H1 (cell line): ENCODE results near the gene DNMT1. TPM values are rescaled to one million over a fixed set of nuclear protein-coding genes. Genes with fewer than 3 reads are reported as not detected.

Experiments
- CTCF ChIA-PET: fragments of 300-600 bp; sonication (Branson Sonifier 250); formaldehyde crosslinking; loops from one replicate; lab custom pipeline; 2021; ENCODE audit not compliant: partially characterized antibody; lab: Charles Lee
- POLR2A ChIA-PET: fragments of 300-600 bp; sonication (Branson Sonifier 250); formaldehyde crosslinking; loops from one replicate; lab custom pipeline; 2021; ENCODE audit warnings: inconsistent platforms; ENCODE audit not compliant: partially characterized antibody; lab: Charles Lee
- DNase-seq, 2 experiments: peaks; one replicate each; pipeline versions ENCODE4 v3.0.0 to v3.0.0-alpha.2; 2010 to 2022; ENCODE audit warnings: low spot score in 2 of 2, low read depth in 1 of 2, mixed read lengths in 1 of 2
- FAIRE-seq: peaks from 2 replicates; lab custom pipeline; 2011; peaks lifted over from hg19 to GRCh38; lab: Jason Lieb, UNC
- H2AFZ ChIP-seq: 2 replicates; pipeline ENCODE4 v1.8.1; 2012; ENCODE audit warnings: low read length, inconsistent platforms
- H2AK5ac ChIP-seq: 2 replicates; pipeline ENCODE4 v1.6.1; 2013; ENCODE audit warnings: low read depth, low read length
- H2BK120ac ChIP-seq: replicated peaks from 2 replicates; pipeline ENCODE3; 2013; ENCODE audit warnings: low read depth, low read length, inconsistent platforms
- H2BK12ac ChIP-seq: 2 replicates; pipeline ENCODE4 v1.6.1; 2013; ENCODE audit warnings: low read depth, low read length
- H2BK15ac ChIP-seq: 2 replicates; pipeline ENCODE4 v1.6.1; 2013; ENCODE audit warnings: low read length
- H2BK20ac ChIP-seq: 2 replicates; pipeline ENCODE4 v1.6.1; 2013; ENCODE audit warnings: low read length
- H2BK5ac ChIP-seq: 2 replicates; pipeline ENCODE4 v1.6.1; 2013; ENCODE audit warnings: low read depth, low read length
- H3K14ac ChIP-seq: 2 replicates; pipeline ENCODE4 v1.6.1; 2013; ENCODE audit warnings: inconsistent platforms; ENCODE audit not compliant: insufficient read length
- H3K18ac ChIP-seq: 2 replicates; pipeline ENCODE4 v1.6.1; 2013; ENCODE audit warnings: low read length; ENCODE audit errors: extremely low read depth
- H3K23ac ChIP-seq: 2 replicates; pipeline ENCODE4 v1.6.1; 2013; ENCODE audit warnings: inconsistent platforms; ENCODE audit not compliant: insufficient read length
- H3K23me2 ChIP-seq: 2 replicates; pipeline ENCODE4 v1.6.1; 2013; ENCODE audit warnings: low read depth, low read length
- H3K27ac ChIP-seq: 2 replicates; pipeline ENCODE4 v1.6.1; 2011; ENCODE audit warnings: low read depth, low read length, inconsistent platforms
- H3K27me3 ChIP-seq, 4 experiments: replicated peaks in 1 of 4; 1 replicate in 1 of 4; 2 replicates in 3 of 4; pipeline versions ENCODE4 v1.6.1 to v1.8.1; 2011 to 2013; ENCODE audit warnings: low read length in 3 of 4, mild to moderate bottlenecking in 3 of 4, inconsistent platforms in 2 of 4, mixed read lengths in 2 of 4, moderate library complexity in 1 of 4; ENCODE audit not compliant: control insufficient read depth in 3 of 4, insufficient read depth in 3 of 4; ENCODE audit errors: extremely low read depth in 1 of 4
- H3K36me3 ChIP-seq, 4 experiments: 2 replicates each; pipeline versions ENCODE4 v1.6.1 to v1.8.1; 2011 to 2013; ENCODE audit warnings: mild to moderate bottlenecking in 4 of 4, low read length in 3 of 4, moderate library complexity in 2 of 4, control low read depth in 1 of 4, inconsistent platforms in 1 of 4; ENCODE audit not compliant: insufficient read depth in 4 of 4, control insufficient read depth in 2 of 4
- H3K4ac ChIP-seq: replicated peaks from 2 replicates; pipeline ENCODE3; 2013; ENCODE audit warnings: low read length, low read depth, mixed read lengths, inconsistent platforms; ENCODE audit not compliant: insufficient read length
- H3K4me1 ChIP-seq, 4 experiments: replicated peaks in 1 of 4; 1 replicate in 1 of 4; 2 replicates in 3 of 4; pipeline versions ENCODE4 v1.6.1 to v1.8.1; 2011 to 2013; ENCODE audit warnings: low read length in 3 of 4, inconsistent platforms in 2 of 4, mixed read lengths in 1 of 4; ENCODE audit not compliant: insufficient read depth in 4 of 4, control insufficient read depth in 3 of 4
- H3K4me2 ChIP-seq, 2 experiments: 2 replicates each; pipeline versions ENCODE4 v1.6.1 to v1.8.1; 2011 to 2013; ENCODE audit warnings: low read depth in 2 of 2, low read length in 2 of 2, control low read depth in 1 of 2, inconsistent platforms in 1 of 2, mild to moderate bottlenecking in 1 of 2; ENCODE audit not compliant: insufficient read depth in 1 of 2
- H3K4me3 ChIP-seq, 4 experiments: fragments of 200-600, 300-600 bp in 1 of 4; sonication (generic), shearing (Covaris generic), sonication (Bioruptor Twin) in 1 of 4; 2 replicates each; pipeline versions ENCODE4 v1.5.1 to v1.8.1; 2011 to 2016; ENCODE audit warnings: low read length in 4 of 4, low read depth in 3 of 4, control low read depth in 2 of 4, inconsistent platforms in 2 of 4, mild to moderate bottlenecking in 2 of 4, mixed read lengths in 1 of 4, moderate library complexity in 1 of 4; ENCODE audit not compliant: insufficient read depth in 2 of 4; ENCODE audit errors: extremely low read depth in 1 of 4
- H3K56ac ChIP-seq: replicated peaks from 2 replicates; pipeline ENCODE3; 2013; ENCODE audit warnings: low read depth, mild to moderate bottlenecking, mixed read lengths, low read length, inconsistent platforms; ENCODE audit not compliant: insufficient read length
- H3K79me1 ChIP-seq: 2 replicates; pipeline ENCODE4 v1.6.1; 2013; ENCODE audit warnings: low read depth, low read length, control low read depth
- H3K79me2 ChIP-seq, 2 experiments: 2 replicates each; pipeline versions ENCODE4 v1.6.1 to v1.8.1; 2012 to 2013; ENCODE audit warnings: low read length in 2 of 2, mild to moderate bottlenecking in 2 of 2, inconsistent platforms in 1 of 2; ENCODE audit not compliant: insufficient read depth in 2 of 2, control insufficient read depth in 1 of 2
- H3K9ac ChIP-seq, 4 experiments: replicated peaks in 1 of 4; 1 replicate in 1 of 4; 2 replicates in 3 of 4; pipeline versions ENCODE4 v1.6.1 to v1.8.1; 2011 to 2013; ENCODE audit warnings: low read depth in 3 of 4, low read length in 3 of 4, control low read depth in 2 of 4, mild to moderate bottlenecking in 2 of 4, moderate library complexity in 2 of 4, inconsistent platforms in 1 of 4; ENCODE audit errors: extremely low read depth in 1 of 4
- H3K9me3 ChIP-seq, 2 experiments: 2 replicates each; pipeline versions ENCODE4 v1.6.1 to v1.8.1; 2012 to 2013; ENCODE audit warnings: mild to moderate bottlenecking in 2 of 2, moderate library complexity in 2 of 2, control low read depth in 1 of 2, inconsistent platforms in 1 of 2, low read depth in 1 of 2, low read length in 1 of 2, mixed read lengths in 1 of 2; ENCODE audit not compliant: insufficient read depth in 2 of 2
- H4K20me1 ChIP-seq, 2 experiments: replicated peaks in 1 of 2; 2 replicates each; pipeline versions ENCODE3 to v1.8.1; 2011 to 2013; ENCODE audit warnings: inconsistent platforms in 2 of 2, low read length in 2 of 2, mild to moderate bottlenecking in 1 of 2; ENCODE audit not compliant: insufficient read depth in 2 of 2, control insufficient read depth in 1 of 2
- H4K5ac ChIP-seq: 2 replicates; pipeline ENCODE4 v1.6.1; 2013; ENCODE audit warnings: low read length, low read depth, mixed read lengths, inconsistent platforms; ENCODE audit not compliant: insufficient read length
- H4K8ac ChIP-seq: 2 replicates; pipeline ENCODE4 v1.8.0; 2013; ENCODE audit warnings: mild to moderate bottlenecking, moderate library complexity, low read length, inconsistent platforms; ENCODE audit not compliant: insufficient read depth; ENCODE audit errors: extremely low read depth
- H4K91ac ChIP-seq: replicated peaks from 2 replicates; pipeline ENCODE3; 2013; ENCODE audit warnings: low read length, mixed read lengths, inconsistent platforms; ENCODE audit not compliant: insufficient read length
- HDAC6 ChIP-seq: IDR thresholded peaks from one replicate; pipeline ENCODE4 v1.7.1; 2012; ENCODE audit warnings: low read depth, mild to moderate bottlenecking, inconsistent platforms, low read length, moderate library complexity
- KDM1A ChIP-seq: fragments of 200-600, 300-600 bp; sonication (generic); IDR thresholded peaks from 2 replicates; pipeline ENCODE4 v1.7.1; 2016; ENCODE audit warnings: mild to moderate bottlenecking, low read length, borderline replicate concordance
- RAD21 ChIP-seq, 2 experiments: IDR thresholded peaks in 1 of 2; conservative IDR thresholded peaks in 1 of 2; 2 replicates each; pipeline ENCODE4 v1.6.1; 2011; ENCODE audit warnings: low read depth in 2 of 2, low read length in 2 of 2, improper control_type of control experiment in 1 of 2, inconsistent platforms in 1 of 2, mild to moderate bottlenecking in 1 of 2, moderate library complexity in 1 of 2
- WGBS, 2 experiments: shearing (Covaris generic) in 1 of 2; methylation state at CpG; one replicate each; pipeline versions ENCODE4 v1.1.6 to v1.1.7; 2013 to 2015; ENCODE audit warnings: low lambda C conversion rate in 2 of 2, mixed read lengths in 2 of 2, inconsistent platforms in 1 of 2, low coverage in 1 of 2, missing lambda C conversion rate in 1 of 2; ENCODE audit not compliant: insufficient replicate concordance in 2 of 2, insufficient coverage in 1 of 2, insufficient read length in 1 of 2; ENCODE audit errors: extremely low coverage in 1 of 2, missing lambda C conversion rate in 1 of 2; 5-methylcytosine and 5-hydroxymethylcytosine counted together
- polyA plus RNA-seq, 7 experiments: library from polyadenylated mRNA; depleted of rRNA in 3 of 7; stranded (reverse) in 5 of 7; unstranded in 2 of 7; fragments of >200 nt in 5 of 7; fragments of 200-250 nt in 2 of 7; gene quantifications; 1 replicate in 5 of 7; 2 replicates in 1 of 7; 4 replicates in 1 of 7; pipeline versions ENCODE4 v1.2.1 to v1.2.3, GENCODE V29; 2011 to 2013; ENCODE audit warnings: missing spikeins in 2 of 7, mixed read lengths in 2 of 7
- total RNA-seq: library from RNA; stranded (reverse); fragmentation: NEBNext Ultra II Directional; extraction: Animal tissue kit (Norgen Biotek cat#: 25700); gene quantifications from 2 replicates; pipeline ENCODE4 v1.2.1, GENCODE V29; 2021
- TF ChIP-seq, protein P1 (sequence below), 3 experiments: IDR thresholded peaks; 1 replicate in 2 of 3; 2 replicates in 1 of 3; pipeline versions ENCODE4 v1.5.1 to v1.6.1; 2011; ENCODE audit warnings: low read length in 3 of 3, mild to moderate bottlenecking in 3 of 3, inconsistent platforms in 2 of 3, low read depth in 1 of 3, moderate library complexity in 1 of 3; ENCODE audit not compliant: insufficient read depth in 1 of 3; ENCODE audit errors: control extremely low read depth in 1 of 3

Gene DNMT1
- total and polyA plus RNA-seq, 2 of the 8 experiments (the other 6 are each of a cell fraction or from before 2014, with no cell fraction given): 101 to 210 TPM

DNA sequence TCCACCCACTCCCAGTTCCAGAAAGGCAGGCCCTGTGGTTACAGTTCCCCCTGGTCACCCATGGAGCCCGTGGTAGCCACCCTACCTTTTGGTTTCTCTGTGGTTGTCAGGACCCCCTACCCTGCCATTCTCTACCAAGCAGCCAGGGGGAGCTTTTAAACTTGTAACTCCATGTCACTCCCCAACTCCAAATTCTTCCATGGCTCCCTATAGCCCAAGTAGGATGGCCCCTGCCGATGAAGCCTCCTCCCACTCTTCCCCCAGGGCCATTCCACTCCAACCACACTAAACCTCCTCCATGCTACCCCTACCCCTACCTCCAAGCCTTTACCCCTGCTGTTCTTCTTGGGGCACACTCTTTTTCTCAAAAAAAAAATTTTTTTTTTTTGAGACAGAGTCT is 34.2 kb upstream of the DNMT1 start:
- Histone ChIP-seq H3K14ac (no peak overlapping the region), H3K23ac (no peak overlapping the region), H3K4me2 (no peak overlapping the region; a peak in 1 of 4 replicates), H2BK120ac (no peak overlapping the region), H4K20me1 (peaks cover 11 to 12% of the 10 kb centered on the region in 2 experiments), H4K8ac (no peak overlapping the region), H3K4ac (no peak overlapping the region), H3K27me3 (0 out of 7 replicates have a peak, but pooled peaks cover 0 to 3% (median 0%) of the 10 kb centered on the region in 4 experiments), H3K36me3 (peaks cover 0 to 3% (median under 1%) of the 10 kb centered on the region in 4 experiments; a peak in 3 of 8 replicates), H3K79me2 (peaks cover 0 to 16% of the 10 kb centered on the region in 2 experiments; a peak in 2 of 4 replicates), H3K56ac (no peak overlapping the region), H3K23me2 (peaks cover 10% of the 10 kb centered on the region; the same call in 1 of the 2 replicates), H2AK5ac (no peak overlapping the region), H3K9ac (no peak overlapping the region), H3K79me1 (peaks cover 11% of the 10 kb centered on the region), H3K4me3 (no peak overlapping the region), H4K5ac (no peak overlapping the region), H3K4me1 (peaks cover 3 to 7% (median 3%) of the 10 kb centered on the region in 4 experiments; a peak in 4 of 7 replicates), H2AFZ (no peak overlapping the region), H3K9me3 (no peaks in the 10 kb centered on the region), H2BK5ac (no peak overlapping the region), H2BK20ac (no peak overlapping the region), H4K91ac (no peak overlapping the region), H3K18ac (no peak overlapping the region), H3K27ac (no peak overlapping the region), H2BK12ac (no peak overlapping the region), H2BK15ac (no peak overlapping the region)
- CTCF ChIA-PET: interaction anchor here (0.9 to 6.4 kb wide), 12 partner anchors 10 to 46 kb away, joined by 3 to 59 read pairs (median 8); partner anchors contain the start of gene DNMT1
- TF ChIP-seq, protein P1, sequence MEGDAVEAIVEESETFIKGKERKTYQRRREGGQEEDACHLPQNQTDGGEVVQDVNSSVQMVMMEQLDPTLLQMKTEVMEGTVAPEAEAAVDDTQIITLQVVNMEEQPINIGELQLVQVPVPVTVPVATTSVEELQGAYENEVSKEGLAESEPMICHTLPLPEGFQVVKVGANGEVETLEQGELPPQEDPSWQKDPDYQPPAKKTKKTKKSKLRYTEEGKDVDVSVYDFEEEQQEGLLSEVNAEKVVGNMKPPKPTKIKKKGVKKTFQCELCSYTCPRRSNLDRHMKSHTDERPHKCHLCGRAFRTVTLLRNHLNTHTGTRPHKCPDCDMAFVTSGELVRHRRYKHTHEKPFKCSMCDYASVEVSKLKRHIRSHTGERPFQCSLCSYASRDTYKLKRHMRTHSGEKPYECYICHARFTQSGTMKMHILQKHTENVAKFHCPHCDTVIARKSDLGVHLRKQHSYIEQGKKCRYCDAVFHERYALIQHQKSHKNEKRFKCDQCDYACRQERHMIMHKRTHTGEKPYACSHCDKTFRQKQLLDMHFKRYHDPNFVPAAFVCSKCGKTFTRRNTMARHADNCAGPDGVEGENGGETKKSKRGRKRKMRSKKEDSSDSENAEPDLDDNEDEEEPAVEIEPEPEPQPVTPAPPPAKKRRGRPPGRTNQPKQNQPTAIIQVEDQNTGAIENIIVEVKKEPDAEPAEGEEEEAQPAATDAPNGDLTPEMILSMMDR (IDR thresholded peaks at IDR 0.05; ENCODE audit: control extremely low read depth in 1 of 3, insufficient read depth in 1 of 3, low read depth in 1 of 3, low read length in 3 of 3): peak; percentile 40 to 59 (median 43)
- peak; percentile 60; the same call in 1 of the 2 replicates for TF ChIP-seq KDM1A
- TF ChIP-seq RAD21 (IDR thresholded peaks at IDR 0.05 in 1 of 2, conservative IDR thresholded peaks at IDR 0.05 in 1 of 2; ENCODE audit: low read depth in 2 of 2, low read length in 2 of 2): peak; percentile 24 to 41; a peak in 3 of 4 replicates
- no peak for TF ChIP-seq HDAC6
- POLR2A ChIA-PET: interaction anchor here (0.7 to 1.4 kb wide), 5 partner anchors 9 to 30 kb away, joined by 3 to 5 read pairs (median 3); no protein-coding TSS in a partner anchor
- DNase-seq (no peak), FAIRE-seq (peak; percentile 28)
- WGBS, 2 experiments: 85% methylated on average over 2 of the region's 2 CpGs; no CpG with 5 or more reads in 1 of the 2 experiments
